A673 (cell line): Measurements from ENCODE around the gene C1orf167. TPM values are rescaled to one million over a fixed set of nuclear protein-coding genes. Genes with fewer than 3 reads are reported as not detected.

Experiments
- BruUV-seq: library from RNA; stranded (reverse); fragments of 400-500 nt; replicated peaks from 2 replicates; lab custom pipeline; 2021; lab: Mats Ljungman, UMichigan
- CTCF ChIA-PET: fragments of 300-600 bp; sonication (Branson Sonifier 250); formaldehyde crosslinking; loops from one replicate; lab custom pipeline; 2022; ENCODE audit warnings: antibody characterized with exemption; lab: Charles Lee
- POLR2A ChIA-PET: fragments of 300-600 bp; sonication (Branson Sonifier 250); formaldehyde crosslinking; loops from one replicate; lab custom pipeline; 2022; ENCODE audit warnings: antibody characterized with exemption; ENCODE audit not compliant: low non-redundant PET; lab: Charles Lee
- DNase-seq: peaks from one replicate; pipeline ENCODE4 v3.0.0-alpha.2; 2015; ENCODE audit warnings: low spot score
- H3K27ac ChIP-seq: fragments of 200-600 bp; sonication (generic); 2 replicates; pipeline ENCODE4 v1.5.1; 2016; ENCODE audit warnings: mixed run types, low read depth, mild to moderate bottlenecking, mixed read lengths, antibody characterized with exemption, low read length; ENCODE audit not compliant: poor library complexity, severe bottlenecking
- H3K27me3 ChIP-seq: fragments of 200-600 bp; sonication (generic); replicated peaks from 2 replicates; pipeline ENCODE4 v1.6.1; 2017; ENCODE audit warnings: mixed run types, low read depth, mild to moderate bottlenecking, mixed read lengths, antibody characterized with exemption, low read length; ENCODE audit not compliant: insufficient read depth, poor library complexity
- H3K36me3 ChIP-seq: fragments of 200-600 bp; sonication (generic); 2 replicates; pipeline ENCODE4 v1.6.1; 2016; ENCODE audit warnings: mixed run types, mild to moderate bottlenecking, mixed read lengths, antibody characterized with exemption, low read length; ENCODE audit not compliant: insufficient read depth, poor library complexity, severe bottlenecking
- H3K4me1 ChIP-seq: fragments of 200-600 bp; sonication (generic); 2 replicates; pipeline ENCODE4 v1.6.1; 2017; ENCODE audit warnings: mixed run types, mild to moderate bottlenecking, mixed read lengths, antibody characterized with exemption, low read length; ENCODE audit not compliant: insufficient read depth, poor library complexity, severe bottlenecking
- H3K4me3 ChIP-seq: fragments of 200-600 bp; sonication (generic); 2 replicates; pipeline ENCODE4 v1.5.1; 2016; ENCODE audit warnings: low read depth, mixed run types, mild to moderate bottlenecking, mixed read lengths, low read length; ENCODE audit not compliant: poor library complexity, severe bottlenecking
- H3K9me3 ChIP-seq: fragments of 200-600 bp; sonication (generic); 2 replicates; pipeline ENCODE4 v1.6.1; 2016; ENCODE audit warnings: mixed run types, low read depth, mild to moderate bottlenecking, mixed read lengths, antibody characterized with exemption, low read length; ENCODE audit not compliant: poor library complexity, severe bottlenecking
- EZH2 ChIP-seq: fragments of 200-600 bp; sonication (generic); IDR thresholded peaks from 2 replicates; pipeline ENCODE4 v1.6.1; 2017; ENCODE audit warnings: borderline replicate concordance, low read depth, mild to moderate bottlenecking, mixed read lengths, antibody characterized with exemption, low read length; ENCODE audit not compliant: poor library complexity, severe bottlenecking
- intact Hi-C: fragments of 100-400 bp; cut with micrococcal nuclease; formaldehyde crosslinking; loops from one replicate; pipeline ENCODE4 v1.10.0; 2022; ENCODE audit not compliant: unreplicated experiment
- total RNA-seq: library from RNA; stranded (reverse); gene quantifications from 2 replicates; pipeline ENCODE4 v1.2.3, GENCODE V29; 2021
- TF ChIP-seq, protein P1 (sequence below): fragments of 300-800, 200-600 bp; sonication (generic); conservative IDR thresholded peaks from 2 replicates; pipeline ENCODE4 v1.5.1; 2017; ENCODE audit warnings: low read depth, mild to moderate bottlenecking, antibody characterized with exemption, low read length, moderate library complexity, mixed read lengths

Gene C1orf167
- total RNA-seq, 1 experiment from 2014 or later: not detected

- CTCF ChIA-PET: no interaction called here
- no peak for TF ChIP-seq EZH2
- TF ChIP-seq, protein P1, sequence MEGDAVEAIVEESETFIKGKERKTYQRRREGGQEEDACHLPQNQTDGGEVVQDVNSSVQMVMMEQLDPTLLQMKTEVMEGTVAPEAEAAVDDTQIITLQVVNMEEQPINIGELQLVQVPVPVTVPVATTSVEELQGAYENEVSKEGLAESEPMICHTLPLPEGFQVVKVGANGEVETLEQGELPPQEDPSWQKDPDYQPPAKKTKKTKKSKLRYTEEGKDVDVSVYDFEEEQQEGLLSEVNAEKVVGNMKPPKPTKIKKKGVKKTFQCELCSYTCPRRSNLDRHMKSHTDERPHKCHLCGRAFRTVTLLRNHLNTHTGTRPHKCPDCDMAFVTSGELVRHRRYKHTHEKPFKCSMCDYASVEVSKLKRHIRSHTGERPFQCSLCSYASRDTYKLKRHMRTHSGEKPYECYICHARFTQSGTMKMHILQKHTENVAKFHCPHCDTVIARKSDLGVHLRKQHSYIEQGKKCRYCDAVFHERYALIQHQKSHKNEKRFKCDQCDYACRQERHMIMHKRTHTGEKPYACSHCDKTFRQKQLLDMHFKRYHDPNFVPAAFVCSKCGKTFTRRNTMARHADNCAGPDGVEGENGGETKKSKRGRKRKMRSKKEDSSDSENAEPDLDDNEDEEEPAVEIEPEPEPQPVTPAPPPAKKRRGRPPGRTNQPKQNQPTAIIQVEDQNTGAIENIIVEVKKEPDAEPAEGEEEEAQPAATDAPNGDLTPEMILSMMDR: no peak
Observed at GRCh38 chr1:11761285-11761684, 708 bp upstream of the C1orf167 start.

GRCh38 chr1:11764115-11764514 is 2.1 kb downstream of the C1orf167 start:
- intact Hi-C loops: no loop called here
- no peak for DNase-seq
- Histone ChIP-seq H3K27me3 (no peaks in the 10 kb centered on the region), H3K4me1 (no peaks in the 10 kb centered on the region), H3K27ac (no peak overlapping the region), H3K36me3 (no peaks in the 10 kb centered on the region), H3K4me3 (no peak overlapping the region), H3K9me3 (no peaks in the 10 kb centered on the region)
- BruUV-seq: no TSS peak
- POLR2A ChIA-PET: no interaction called here
- CTCF ChIA-PET: interaction anchor here (0.6 kb wide), 1 partner anchor 210 kb away, joined by 4 read pairs; no protein-coding TSS in a partner anchor
- no peak for TF ChIP-seq EZH2
- TF ChIP-seq, protein P1: no peak

More at GRCh38 chr1:11761285-11761684, 708 bp upstream of the C1orf167 start:
- Histone ChIP-seq H3K9me3 (no peaks in the 10 kb centered on the region), H3K27ac (no peak overlapping the region), H3K4me3 (no peak overlapping the region), H3K4me1 (no peaks in the 10 kb centered on the region), H3K27me3 (no peaks in the 10 kb centered on the region), H3K36me3 (no peaks in the 10 kb centered on the region)
- BruUV-seq: no TSS peak
- no peak for DNase-seq
- intact Hi-C loops: no loop called here
- POLR2A ChIA-PET: no interaction called here

- DNase-seq: no peak
- ChIA-PET POLR2A (no interaction called here), CTCF (interaction anchor here (0.6 kb wide), 1 partner anchor 210 kb away, joined by 4 read pairs; no protein-coding TSS in a partner anchor)
- no TSS peak for BruUV-seq
- H3K4me3 ChIP-seq: no peak overlapping the region
- intact Hi-C loops: no loop called here
- H3K27ac ChIP-seq: no peak overlapping the region
- no peaks in the 10 kb centered on the region for H3K4me1 ChIP-seq
- H3K9me3 ChIP-seq: no peaks in the 10 kb centered on the region
- no peaks in the 10 kb centered on the region for H3K36me3 ChIP-seq
- TF ChIP-seq EZH2: no peak
- TF ChIP-seq, protein P1: no peak
- no peaks in the 10 kb centered on the region for H3K27me3 ChIP-seq
Observed at GRCh38 chr1:11764519-11764918, 2.5 kb downstream of the C1orf167 start.
